Neuronal stem cell (in vitro differentiated cells): ENCODE results near the gene CCDC15.

Experiments
- DNase-seq: peaks from one replicate; pipeline ENCODE4 v3.0.0-alpha.2; 2013; ENCODE audit warnings: low spot score
- H2AFZ ChIP-seq: one replicate; pipeline ENCODE4 v1.6.1; 2013; ENCODE audit warnings: mild to moderate bottlenecking, low read length, inconsistent platforms
- H2AK5ac ChIP-seq: 2 replicates; pipeline ENCODE4 v1.6.1; 2013; ENCODE audit warnings: low read depth, mild to moderate bottlenecking, inconsistent platforms, low read length, moderate library complexity, mixed read lengths
- H2BK120ac ChIP-seq: 2 replicates; pipeline ENCODE4 v1.6.1; 2013; ENCODE audit warnings: low read depth, mild to moderate bottlenecking, inconsistent platforms, low read length, moderate library complexity, mixed read lengths
- H2BK12ac ChIP-seq: one replicate; pipeline ENCODE4 v1.6.1; 2013; ENCODE audit warnings: low read length, inconsistent platforms
- H2BK15ac ChIP-seq: 2 replicates; pipeline ENCODE4 v1.6.1; 2013; ENCODE audit warnings: mild to moderate bottlenecking, low read length, inconsistent platforms, mixed read lengths
- H2BK5ac ChIP-seq: one replicate; pipeline ENCODE4 v1.6.1; 2013; ENCODE audit warnings: inconsistent platforms, mild to moderate bottlenecking, low read length, moderate library complexity
- H3K14ac ChIP-seq: one replicate; pipeline ENCODE4 v1.6.1; 2013; ENCODE audit warnings: low read length, inconsistent platforms
- H3K18ac ChIP-seq: 2 replicates; pipeline ENCODE4 v1.6.1; 2013; ENCODE audit warnings: low read length, inconsistent platforms
- H3K23ac ChIP-seq: 2 replicates; pipeline ENCODE4 v1.6.1; 2013; ENCODE audit warnings: low read depth, mild to moderate bottlenecking, mixed read lengths, low read length, inconsistent platforms; ENCODE audit not compliant: poor library complexity
- H3K27ac ChIP-seq: replicated peaks from 3 replicates; pipeline ENCODE4 v1.5.1; 2013; ENCODE audit warnings: low read length, inconsistent platforms
- H3K27me3 ChIP-seq, 3 experiments: 2 replicates each; pipeline ENCODE4 v1.6.1; 2013; ENCODE audit warnings: low read length in 3 of 3, mild to moderate bottlenecking in 2 of 3, inconsistent platforms in 1 of 3, low read depth in 1 of 3, mixed read lengths in 1 of 3, moderate library complexity in 1 of 3; ENCODE audit not compliant: control insufficient read depth in 3 of 3, insufficient read depth in 3 of 3
- H3K36me3 ChIP-seq, 2 donors: replicated peaks in 1 of 2; 2 replicates each; pipeline ENCODE4 v1.6.1; 2013; ENCODE audit warnings: low read length in 2 of 2; ENCODE audit not compliant: control insufficient read depth in 2 of 2, insufficient read depth in 2 of 2
- H3K4ac ChIP-seq: 2 replicates; pipeline ENCODE4 v1.6.1; 2013; ENCODE audit warnings: inconsistent platforms, mild to moderate bottlenecking, low read length, moderate library complexity
- H3K4me1 ChIP-seq, 2 donors: 1 replicate in 1 of 2; 2 replicates in 1 of 2; pipeline ENCODE4 v1.6.1; 2013; ENCODE audit warnings: low read length in 2 of 2, low read depth in 1 of 2; ENCODE audit not compliant: control insufficient read depth in 2 of 2, insufficient read depth in 1 of 2
- H3K4me2 ChIP-seq: one replicate; pipeline ENCODE4 v1.6.1; 2013; ENCODE audit warnings: mild to moderate bottlenecking, low read length, inconsistent platforms; ENCODE audit not compliant: insufficient read depth, poor library complexity, severe bottlenecking
- H3K4me3 ChIP-seq, 2 donors: 2 replicates each; pipeline ENCODE4 v1.5.1; 2013; ENCODE audit warnings: low read length in 2 of 2, mild to moderate bottlenecking in 2 of 2, inconsistent platforms in 1 of 2, moderate library complexity in 1 of 2
- H3K79me1 ChIP-seq: one replicate; pipeline ENCODE4 v1.6.1; 2013; ENCODE audit warnings: low read depth, mild to moderate bottlenecking, inconsistent platforms, low read length, moderate library complexity
- H3K9ac ChIP-seq: one replicate; pipeline ENCODE4 v1.6.1; 2013; ENCODE audit warnings: mild to moderate bottlenecking, low read depth, low read length, inconsistent platforms; ENCODE audit not compliant: poor library complexity
- H3K9me3 ChIP-seq, 2 donors: replicated peaks in 1 of 2; 2 replicates each; pipeline versions ENCODE3 to v1.6.1; 2013; ENCODE audit warnings: low read length in 2 of 2, mild to moderate bottlenecking in 2 of 2, inconsistent platforms in 1 of 2, low read depth in 1 of 2, mixed read lengths in 1 of 2, moderate library complexity in 1 of 2; ENCODE audit not compliant: control insufficient read depth in 2 of 2, insufficient read depth in 1 of 2
- H4K8ac ChIP-seq: one replicate; pipeline ENCODE4 v1.6.1; 2013; ENCODE audit warnings: low read depth, mild to moderate bottlenecking, inconsistent platforms, low read length, moderate library complexity
- H4K91ac ChIP-seq: one replicate; pipeline ENCODE4 v1.6.1; 2013; ENCODE audit warnings: low read length, low read depth, mild to moderate bottlenecking, inconsistent platforms; ENCODE audit not compliant: poor library complexity
- WGBS, 2 donors: extraction: QIAGEN DNeasy Blood & Tissue Kit; methylation state at CpG; one replicate each; pipeline ENCODE4 v1.1.7; 2013; ENCODE audit warnings: missing lambda C conversion rate in 2 of 2, mixed read lengths in 1 of 2; ENCODE audit not compliant: insufficient read length in 2 of 2, insufficient replicate concordance in 1 of 2; ENCODE audit errors: extremely low coverage in 2 of 2; 5-methylcytosine and 5-hydroxymethylcytosine counted together

CCDC15 gene

GRCh38 chr11:125080531-125080911 lies 126.5 kb downstream of the CCDC15 start:
- Histone ChIP-seq H2BK120ac (no peak overlapping the region), H2BK12ac (no peak overlapping the region), H3K14ac (no peak overlapping the region), H4K8ac (no peak overlapping the region), H2AFZ (no peak overlapping the region), H2BK5ac (no peak overlapping the region), H3K27me3 (no peaks in the 10 kb centered on the region), H2AK5ac (no peak overlapping the region), H2BK15ac (no peak overlapping the region), H3K36me3 (no peaks in the 10 kb centered on the region), H3K4ac (no peak overlapping the region), H3K9ac (no peak overlapping the region), H3K9me3 (peaks cover 0 to 2% of the 10 kb centered on the region in 2 donors), H3K18ac (no peak overlapping the region), H3K4me1 (peaks cover 5 to 12% of the 10 kb centered on the region in 2 donors), H3K4me3 (no peak overlapping the region), H3K4me2 (no peak overlapping the region), H3K79me1 (no peaks in the 10 kb centered on the region), H4K91ac (no peak overlapping the region), H3K27ac (no peak overlapping the region), H3K23ac (peak overlapping the region; percentile 46)
- DNase-seq, result no peak
- no CpG with 5 or more reads among the region's 12 CpGs for WGBS, 2 donors

- no peak for DNase-seq
- no peak overlapping the region for H4K91ac ChIP-seq
Measured at GRCh38 chr11:125081098-125081798, 127.2 kb downstream of the CCDC15 start.

GRCh38 chr11:125082040-125082439 lies 128.0 kb downstream of the CCDC15 start:
- peaks cover 0 to 2% of the 10 kb centered on the region in 2 donors for H3K9me3 ChIP-seq
- no peak overlapping the region for H2BK5ac ChIP-seq
- no peak overlapping the region for H3K4me2 ChIP-seq
- no peak overlapping the region for H3K14ac ChIP-seq
- H4K91ac ChIP-seq, result no peak overlapping the region
- H3K18ac ChIP-seq, result no peak overlapping the region
- WGBS, 2 donors, result no CpG with 5 or more reads among the region's 5 CpGs
- peaks cover 0 to 2% of the 10 kb centered on the region in 2 donors for H3K36me3 ChIP-seq
- H3K4me3 ChIP-seq, result no peak overlapping the region
- no peak overlapping the region for H2BK120ac ChIP-seq
- H2AFZ ChIP-seq, result no peak overlapping the region
- no peak for DNase-seq
- H3K23ac ChIP-seq, result no peak overlapping the region
- no peak overlapping the region for H2BK15ac ChIP-seq
- no peak overlapping the region for H3K9ac ChIP-seq
- no peak overlapping the region for H3K27ac ChIP-seq
- H3K4me1 ChIP-seq, result peaks cover 5 to 8% of the 10 kb centered on the region in 2 donors
- H3K4ac ChIP-seq, result no peak overlapping the region
- H2BK12ac ChIP-seq, result no peak overlapping the region
- H3K27me3 ChIP-seq, result no peaks in the 10 kb centered on the region
- H4K8ac ChIP-seq, result no peak overlapping the region
- H3K79me1 ChIP-seq, result no peaks in the 10 kb centered on the region
- H2AK5ac ChIP-seq, result no peak overlapping the region

More at GRCh38 chr11:125081098-125081798, 127.2 kb downstream of the CCDC15 start:
- H3K23ac ChIP-seq, result peak overlapping the region; percentile 49
- H3K4me2 ChIP-seq, result no peak overlapping the region
- no peaks in the 10 kb centered on the region for H3K79me1 ChIP-seq
- H2BK15ac ChIP-seq, result no peak overlapping the region
- H2BK120ac ChIP-seq, result no peak overlapping the region
- H2BK5ac ChIP-seq, result no peak overlapping the region
- H2BK12ac ChIP-seq, result peak overlapping the region; percentile 68
- no peaks in the 10 kb centered on the region for H3K27me3 ChIP-seq
- no peak overlapping the region for H3K27ac ChIP-seq
- H3K4me1 ChIP-seq, result peaks cover 5 to 10% of the 10 kb centered on the region in 2 donors
- no CpG with 5 or more reads among the region's 14 CpGs for WGBS, 2 donors
- H3K14ac ChIP-seq, result no peak overlapping the region
- peaks cover 0 to 2% of the 10 kb centered on the region in 2 donors for H3K9me3 ChIP-seq
- H3K36me3 ChIP-seq, result peaks cover 0 to 2% of the 10 kb centered on the region in 2 donors
- no peak overlapping the region for H3K9ac ChIP-seq
- peak overlapping the region; percentile 56 for H3K18ac ChIP-seq
- H4K8ac ChIP-seq, result no peak overlapping the region
- no peak overlapping the region for H2AFZ ChIP-seq
- H2AK5ac ChIP-seq, result peak overlapping the region; percentile 63
- no peak overlapping the region for H3K4ac ChIP-seq
- peak overlapping the region in 1 of 2 donors; percentile 45 for H3K4me3 ChIP-seq

- Histone ChIP-seq H3K4me3 (no peak overlapping the region), H3K18ac (peak overlapping the region; percentile 73), H2BK12ac (no peak overlapping the region), H2BK120ac (no peak overlapping the region), H3K27me3 (no peaks in the 10 kb centered on the region), H3K27ac (no peak overlapping the region), H2AFZ (peak overlapping the region; percentile 45), H4K91ac (no peak overlapping the region), H3K4me1 (peaks cover 5 to 8% of the 10 kb centered on the region in 2 donors), H3K14ac (no peak overlapping the region), H4K8ac (no peak overlapping the region), H2BK5ac (peak overlapping the region; percentile 40), H3K9me3 (peaks cover 0 to 2% of the 10 kb centered on the region in 2 donors), H3K9ac (no peak overlapping the region), H3K4ac (no peak overlapping the region), H3K23ac (no peak overlapping the region), H3K79me1 (no peaks in the 10 kb centered on the region), H3K4me2 (no peak overlapping the region), H2AK5ac (no peak overlapping the region), H2BK15ac (no peak overlapping the region), H3K36me3 (peaks cover 0 to 2% of the 10 kb centered on the region in 2 donors)
- no peak for DNase-seq
- no CpG with 5 or more reads among the region's 10 CpGs for WGBS, 2 donors
Measured at GRCh38 chr11:125082611-125083311, 128.8 kb downstream of the CCDC15 start.
